ENCODE results near the gene GABRB1.

The GABRB1 gene

GRCh38 chr4:47031011-47031678, at the start of gene GABRB1:
Gene GABRB1, plus strand, starts transcription at chr4:47031567.
- H3K4me1 Mint-ChIP-seq (ENCODE audit: low read depth), result peaks cover 15% of the 10 kb centered on the region
- H3K4me3 Mint-ChIP-seq, result peak within 1 kb of the TSS; percentile 67
- H3K36me3 Mint-ChIP-seq (ENCODE audit: low read depth), result no peaks in the 10 kb centered on the region
- H3K27ac Mint-ChIP-seq, result no peak within 1 kb of the TSS
- no peaks in the 10 kb centered on the region for H3K9me3 Mint-ChIP-seq
- H3K27me3 Mint-ChIP-seq, result peaks cover 50% of the 10 kb centered on the region

- no peak overlapping the region for H3K27ac Mint-ChIP-seq
- H3K27me3 Mint-ChIP-seq, result peaks cover 12% of the 10 kb centered on the region
- no peaks in the 10 kb centered on the region for H3K4me1 Mint-ChIP-seq (ENCODE audit: low read depth)
- H3K4me3 Mint-ChIP-seq, result no peak overlapping the region
- H3K9me3 Mint-ChIP-seq, result no peaks in the 10 kb centered on the region
- H3K36me3 Mint-ChIP-seq (ENCODE audit: low read depth), result no peaks in the 10 kb centered on the region
Observed at GRCh38 chr4:46984781-46985180, 46.6 kb upstream of the GABRB1 start.

GRCh38 chr4:46986922-46987638, 44.3 kb upstream of the GABRB1 start:
- H3K27me3 Mint-ChIP-seq, result peaks cover 23% of the 10 kb centered on the region
- no peak overlapping the region for H3K27ac Mint-ChIP-seq
- no peaks in the 10 kb centered on the region for H3K4me1 Mint-ChIP-seq (ENCODE audit: low read depth)
- H3K36me3 Mint-ChIP-seq (ENCODE audit: low read depth), result no peaks in the 10 kb centered on the region
- H3K9me3 Mint-ChIP-seq, result no peaks in the 10 kb centered on the region
- H3K4me3 Mint-ChIP-seq, result no peak overlapping the region

GRCh38 chr4:46992338-46992737, 39.0 kb upstream of the GABRB1 start:
- no peak overlapping the region for H3K4me3 Mint-ChIP-seq
- H3K27me3 Mint-ChIP-seq, result peaks cover 58% of the 10 kb centered on the region
- peaks cover 2% of the 10 kb centered on the region for H3K4me1 Mint-ChIP-seq (ENCODE audit: low read depth)
- no peaks in the 10 kb centered on the region for H3K36me3 Mint-ChIP-seq (ENCODE audit: low read depth)
- no peaks in the 10 kb centered on the region for H3K9me3 Mint-ChIP-seq
- H3K27ac Mint-ChIP-seq, result no peak overlapping the region

GRCh38 chr4:46993075-46994006, 38.0 kb upstream of the GABRB1 start, which contains the start of gene GABRA4:
Gene GABRA4, minus strand, starts transcription at chr4:46993581. Its CDS starts 157 bp downstream, at chr4:46993424.
- Mint-ChIP-seq H3K4me1 (ENCODE audit: low read depth) (peaks cover 2% of the 10 kb centered on the region), H3K27me3 (peaks cover 63% of the 10 kb centered on the region), H3K36me3 (ENCODE audit: low read depth) (no peaks in the 10 kb centered on the region), H3K27ac (no peak within 1 kb of the TSS), H3K9me3 (no peaks in the 10 kb centered on the region), H3K4me3 (peak within 1 kb of the TSS; percentile 25)

GRCh38 chr4:46994007-46994405, 37.4 kb upstream of the GABRB1 start:
- peak overlapping the region; percentile 25 for H3K4me3 Mint-ChIP-seq
- H3K9me3 Mint-ChIP-seq, result no peaks in the 10 kb centered on the region
- H3K27me3 Mint-ChIP-seq, result peaks cover 58% of the 10 kb centered on the region

GRCh38 chr4:46999566-46999965, 31.8 kb upstream of the GABRB1 start:
- Mint-ChIP-seq H3K4me1 (ENCODE audit: low read depth) (no peaks in the 10 kb centered on the region), H3K27ac (no peak overlapping the region)

More at GRCh38 chr4:46994007-46994405, 37.4 kb upstream of the GABRB1 start:
- Mint-ChIP-seq H3K36me3 (ENCODE audit: low read depth) (no peaks in the 10 kb centered on the region), H3K27ac (no peak overlapping the region), H3K4me1 (ENCODE audit: low read depth) (peaks cover 2% of the 10 kb centered on the region)

GRCh38 chr4:47000406-47000805, 31.0 kb upstream of the GABRB1 start:
- H3K9me3 Mint-ChIP-seq, result no peaks in the 10 kb centered on the region
- no peak overlapping the region for H3K4me3 Mint-ChIP-seq
- no peaks in the 10 kb centered on the region for H3K4me1 Mint-ChIP-seq (ENCODE audit: low read depth)
- H3K27ac Mint-ChIP-seq, result no peak overlapping the region
- H3K27me3 Mint-ChIP-seq, result peaks cover 23% of the 10 kb centered on the region
- H3K36me3 Mint-ChIP-seq (ENCODE audit: low read depth), result no peaks in the 10 kb centered on the region

More at GRCh38 chr4:46999566-46999965, 31.8 kb upstream of the GABRB1 start:
- no peaks in the 10 kb centered on the region for H3K9me3 Mint-ChIP-seq
- H3K27me3 Mint-ChIP-seq, result peaks cover 28% of the 10 kb centered on the region
- H3K4me3 Mint-ChIP-seq, result no peak overlapping the region
- H3K36me3 Mint-ChIP-seq (ENCODE audit: low read depth), result no peaks in the 10 kb centered on the region

GRCh38 chr4:47002580-47002979, 28.8 kb upstream of the GABRB1 start:
- H3K4me3 Mint-ChIP-seq, result no peak overlapping the region
- no peaks in the 10 kb centered on the region for H3K4me1 Mint-ChIP-seq (ENCODE audit: low read depth)
- H3K27ac Mint-ChIP-seq, result no peak overlapping the region

GRCh38 chr4:47010347-47010911, 20.9 kb upstream of the GABRB1 start:
- Mint-ChIP-seq H3K4me1 (ENCODE audit: low read depth) (peaks cover 15% of the 10 kb centered on the region), H3K4me3 (peak overlapping the region; percentile 12), H3K9me3 (no peaks in the 10 kb centered on the region), H3K36me3 (ENCODE audit: low read depth) (no peaks in the 10 kb centered on the region), H3K27ac (no peak overlapping the region), H3K27me3 (no peaks in the 10 kb centered on the region)

More at GRCh38 chr4:47002580-47002979, 28.8 kb upstream of the GABRB1 start:
- Mint-ChIP-seq H3K27me3 (peaks cover 5% of the 10 kb centered on the region), H3K9me3 (no peaks in the 10 kb centered on the region), H3K36me3 (ENCODE audit: low read depth) (no peaks in the 10 kb centered on the region)

GRCh38 chr4:47010912-47011446, 20.4 kb upstream of the GABRB1 start:
- H3K9me3 Mint-ChIP-seq, result no peaks in the 10 kb centered on the region
- peaks cover 15% of the 10 kb centered on the region for H3K4me1 Mint-ChIP-seq (ENCODE audit: low read depth)
- H3K4me3 Mint-ChIP-seq, result peak overlapping the region; percentile 12
- no peaks in the 10 kb centered on the region for H3K27me3 Mint-ChIP-seq
- H3K36me3 Mint-ChIP-seq (ENCODE audit: low read depth), result no peaks in the 10 kb centered on the region
- no peak overlapping the region for H3K27ac Mint-ChIP-seq

- H3K27me3 Mint-ChIP-seq, result no peaks in the 10 kb centered on the region
Observed at GRCh38 chr4:47012676-47013075, 18.7 kb upstream of the GABRB1 start.

GRCh38 chr4:47013373-47013772, 18.0 kb upstream of the GABRB1 start:
- Mint-ChIP-seq H3K36me3 (ENCODE audit: low read depth) (no peaks in the 10 kb centered on the region), H3K27ac (no peak overlapping the region), H3K4me3 (no peak overlapping the region), H3K27me3 (no peaks in the 10 kb centered on the region), H3K9me3 (no peaks in the 10 kb centered on the region), H3K4me1 (ENCODE audit: low read depth) (peaks cover 15% of the 10 kb centered on the region)

More at GRCh38 chr4:47012676-47013075, 18.7 kb upstream of the GABRB1 start:
- no peaks in the 10 kb centered on the region for H3K36me3 Mint-ChIP-seq (ENCODE audit: low read depth)
- H3K27ac Mint-ChIP-seq, result no peak overlapping the region
- no peaks in the 10 kb centered on the region for H3K9me3 Mint-ChIP-seq
- H3K4me3 Mint-ChIP-seq, result no peak overlapping the region
- peaks cover 15% of the 10 kb centered on the region for H3K4me1 Mint-ChIP-seq (ENCODE audit: low read depth)

- no peak overlapping the region for H3K4me3 Mint-ChIP-seq
- H3K36me3 Mint-ChIP-seq (ENCODE audit: low read depth), result no peaks in the 10 kb centered on the region
- H3K4me1 Mint-ChIP-seq (ENCODE audit: low read depth), result no peaks in the 10 kb centered on the region
- no peaks in the 10 kb centered on the region for H3K27me3 Mint-ChIP-seq
- no peaks in the 10 kb centered on the region for H3K9me3 Mint-ChIP-seq
- H3K27ac Mint-ChIP-seq, result no peak overlapping the region
Observed at GRCh38 chr4:47017081-47017480, 14.3 kb upstream of the GABRB1 start.

Measured in stimulated activated naive CD8-positive, alpha-beta T cell treated with anti-CD3 and anti-CD28 coated beads, Interleukin-15, Interleukin-2, amounts not matched to agents 100 ng/mL and 50 ng/mL, for 24 hours (primary cell).